Adrenal gland (tissue), 12 donors: Measurements from ENCODE around the gene EFHD1. TPM values are rescaled to one million over a fixed set of nuclear protein-coding genes. Genes with fewer than 3 reads are reported as not detected.

Experiments used
- DNase-seq, 7 donors: peaks; one replicate each; pipeline ENCODE4 v3.0.0-alpha.2; 2019 to 2020
- H3K27ac ChIP-seq, 5 donors: fragments of 200-600 bp; sonication (generic) in 4 of 5; 1 replicate in 3 of 5; 2 replicates in 2 of 5; pipeline versions ENCODE4 v1.5.1 to v1.8.0; 2016 to 2020; ENCODE audit warnings: mild to moderate bottlenecking in 1 of 5
- H3K27me3 ChIP-seq: fragments of 200-600 bp; 2 replicates; pipeline ENCODE4 v1.8.0; 2021
- H3K36me3 ChIP-seq, 2 donors: fragments of 200-600 bp; replicated peaks in 1 of 2; 1 replicate in 1 of 2; 2 replicates in 1 of 2; pipeline versions ENCODE4 v1.5.1 to v1.8.0; 2018 to 2022
- H3K4me1 ChIP-seq, 2 donors: fragments of 200-600 bp; replicated peaks in 1 of 2; 1 replicate in 1 of 2; 2 replicates in 1 of 2; pipeline versions ENCODE4 v1.5.1 to v1.8.0; 2018 to 2021
- H3K4me3 ChIP-seq, 4 donors: fragments of 200-600 bp; sonication (generic) in 3 of 4; one replicate each; pipeline ENCODE4 v1.5.1; 2016 to 2018
- H3K9me3 ChIP-seq, 3 donors: fragments of 200-600 bp; sonication (generic) in 1 of 3; replicated peaks in 1 of 3; 1 replicate in 2 of 3; 2 replicates in 1 of 3; pipeline versions ENCODE4 v1.5.1 to v1.8.0; 2016 to 2021
- POLR2A ChIP-seq, 2 donors: fragments of 450-650 bp; IDR thresholded peaks; one replicate each; pipeline ENCODE4 v1.6.1; 2017; ENCODE audit warnings: antibody characterized with exemption in 2 of 2, mild to moderate bottlenecking in 2 of 2, moderate library complexity in 1 of 2
- WGBS, 4 donors: extraction: QIAGEN DNeasy Blood & Tissue Kit in 2 of 4; methylation state at CpG; one replicate each; pipeline versions ENCODE4 v1.1.5 to v1.1.7; 2013 to 2017; 5-methylcytosine and 5-hydroxymethylcytosine counted together
- intact Hi-C, 2 donors: fragments of 100-400 bp; cut with DNase I; formaldehyde crosslinking; loops; one replicate each; pipeline versions ENCODE4 v1.14.1 to v1.15.0; 2022 to 2023
- polyA plus RNA-seq, 3 donors: library from polyadenylated mRNA; stranded (reverse); fragments of 200-250 nt in 2 of 3; fragments of 350-450 nt in 1 of 3; fragmentation: Illumina TruSeq in 1 of 3; extraction: RNeasy Lipid Tissue Mini Kit (QIAGEN cat#74804) in 1 of 3; gene quantifications; one replicate each; pipeline ENCODE4 v1.2.3, GENCODE V29; 2013 to 2014
- total RNA-seq, 9 donors: library from RNA; depleted of rRNA in 4 of 9; stranded (reverse); fragments of >200 nt in 4 of 9; fragments of 120-200 nt in 1 of 9; fragmentation: NEBNext Ultra II Directional in 1 of 9; extraction: Animal tissue kit (Norgen Biotek cat#: 25700) in 1 of 9; gene quantifications; one replicate each; pipeline versions ENCODE4 v1.1.0 to v1.2.4, GENCODE V29; 2013 to 2023
- TF ChIP-seq, protein P1 (sequence below), 6 experiments: fragments of 450-650 bp in 4 of 6; fragments of 200-600 bp in 2 of 6; sonication (generic) in 1 of 6; IDR thresholded peaks; 1 replicate in 5 of 6; 2 replicates in 1 of 6; pipeline versions ENCODE4 v1.5.1 to v1.8.0; 2016 to 2021; ENCODE audit warnings: antibody characterized with exemption in 6 of 6, mild to moderate bottlenecking in 2 of 6, moderate library complexity in 1 of 6
- donor health status: healthy with polysubstance abuse.
- donor health status: Bipolar disorder and iron deficiency.
- donor health status: DM: yes; HTN: yes; CAD: no.
- donor health status: DM: no; HTN: no; CAD: no.
- donor health status: DM: no; HTN: no; CAD: no.
- donor health status: DM: yes; HTN: yes; CAD: no.

EFHD1 gene
- total and polyA plus RNA-seq, 12 donors = 0.50 to 12.9 (median 6.3) TPM

GRCh38 chr2:232611061-232611460 is 22.3 kb upstream of the EFHD1 start:
- no peaks in the 10 kb centered on the region for H3K9me3 ChIP-seq
- intact Hi-C loops = loop anchor here (5.0 kb wide), 1 partner anchor 56 kb away; no protein-coding TSS in a partner anchor
- H3K27me3 ChIP-seq = no peaks in the 10 kb centered on the region
- 70 to 75% (median 72%) methylated on average over 4 to 6 of the region's 6 CpGs; no CpG with 5 or more reads in 1 of the 4 donors for WGBS, 4 donors
- DNase-seq = no peak
- H3K27ac ChIP-seq = no peak overlapping the region
- no peak overlapping the region for H3K4me3 ChIP-seq
- TF ChIP-seq, protein P1, sequence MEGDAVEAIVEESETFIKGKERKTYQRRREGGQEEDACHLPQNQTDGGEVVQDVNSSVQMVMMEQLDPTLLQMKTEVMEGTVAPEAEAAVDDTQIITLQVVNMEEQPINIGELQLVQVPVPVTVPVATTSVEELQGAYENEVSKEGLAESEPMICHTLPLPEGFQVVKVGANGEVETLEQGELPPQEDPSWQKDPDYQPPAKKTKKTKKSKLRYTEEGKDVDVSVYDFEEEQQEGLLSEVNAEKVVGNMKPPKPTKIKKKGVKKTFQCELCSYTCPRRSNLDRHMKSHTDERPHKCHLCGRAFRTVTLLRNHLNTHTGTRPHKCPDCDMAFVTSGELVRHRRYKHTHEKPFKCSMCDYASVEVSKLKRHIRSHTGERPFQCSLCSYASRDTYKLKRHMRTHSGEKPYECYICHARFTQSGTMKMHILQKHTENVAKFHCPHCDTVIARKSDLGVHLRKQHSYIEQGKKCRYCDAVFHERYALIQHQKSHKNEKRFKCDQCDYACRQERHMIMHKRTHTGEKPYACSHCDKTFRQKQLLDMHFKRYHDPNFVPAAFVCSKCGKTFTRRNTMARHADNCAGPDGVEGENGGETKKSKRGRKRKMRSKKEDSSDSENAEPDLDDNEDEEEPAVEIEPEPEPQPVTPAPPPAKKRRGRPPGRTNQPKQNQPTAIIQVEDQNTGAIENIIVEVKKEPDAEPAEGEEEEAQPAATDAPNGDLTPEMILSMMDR (IDR thresholded peaks at IDR 0.05) = no peak
- no peak for TF ChIP-seq POLR2A (IDR thresholded peaks at IDR 0.05)
- peaks cover 0 to 3% of the 10 kb centered on the region in 2 donors for H3K4me1 ChIP-seq
- no peaks in the 10 kb centered on the region for H3K36me3 ChIP-seq

DNA sequence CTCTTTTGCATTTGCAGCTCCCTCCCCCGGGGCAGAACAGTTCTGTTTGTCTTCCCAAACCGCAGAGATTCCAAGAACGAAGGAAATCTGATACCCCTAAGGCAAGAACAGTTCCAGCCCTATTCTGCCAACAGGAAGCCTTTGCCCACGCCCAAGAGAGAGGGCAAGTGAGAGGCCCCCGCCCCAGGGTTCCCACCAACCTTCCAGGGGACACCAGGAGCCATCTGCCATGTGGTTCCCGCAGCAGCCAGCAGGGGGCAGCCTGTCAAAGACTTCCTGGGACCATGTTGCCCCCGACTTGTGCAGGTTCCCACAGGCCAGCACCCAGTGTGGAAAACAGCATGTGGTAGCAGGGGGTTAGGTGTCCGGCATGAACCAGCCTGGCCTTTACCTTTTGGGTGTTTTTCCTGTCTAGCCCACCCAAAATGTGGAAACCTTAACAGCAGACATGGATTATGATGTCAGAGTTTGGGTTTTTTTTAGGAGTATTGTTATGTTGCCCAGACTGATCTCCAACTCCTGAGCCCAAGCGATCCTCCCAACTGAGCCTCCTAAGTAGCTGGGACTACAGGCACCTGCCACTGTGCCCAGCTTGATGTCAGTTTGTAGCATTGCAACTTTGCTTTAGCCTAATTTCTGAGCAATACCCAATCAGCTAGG is 21.7 kb upstream of the EFHD1 start:
- peak; percentile 37 to 81 (median 66) for DNase-seq

GRCh38 chr2:232613538-232614134 is 19.8 kb upstream of the EFHD1 start:
- Histone ChIP-seq H3K27ac (no peak overlapping the region), H3K4me1 (no peaks in the 10 kb centered on the region), H3K9me3 (no peaks in the 10 kb centered on the region), H3K4me3 (no peak overlapping the region), H3K36me3 (no peaks in the 10 kb centered on the region), H3K27me3 (no peaks in the 10 kb centered on the region)
- TF ChIP-seq, protein P1 (IDR thresholded peaks at IDR 0.05) = no peak
- no peak for TF ChIP-seq POLR2A (IDR thresholded peaks at IDR 0.05)
- WGBS, 4 donors = 54 to 70% (median 66%) methylated on average over 3 of the region's 3 CpGs
- DNase-seq = no peak
- intact Hi-C loops = loop anchor here (5.0 kb wide), 1 partner anchor 54 kb away; no protein-coding TSS in a partner anchor

More for the DNA sequence above, 21.7 kb upstream of the EFHD1 start:
- intact Hi-C loops = loop anchor here (5.0 kb wide), 1 partner anchor 56 kb away; no protein-coding TSS in a partner anchor
- Histone ChIP-seq H3K4me3 (no peak overlapping the region), H3K36me3 (no peaks in the 10 kb centered on the region), H3K27me3 (no peaks in the 10 kb centered on the region), H3K4me1 (no peaks in the 10 kb centered on the region), H3K9me3 (no peaks in the 10 kb centered on the region), H3K27ac (no peak overlapping the region)
- TF ChIP-seq, protein P1 (IDR thresholded peaks at IDR 0.05) = peak; percentile 58 to 80 (median 78)
- TF ChIP-seq POLR2A (IDR thresholded peaks at IDR 0.05) = no peak
- WGBS, 4 donors = 26 to 59% (median 46%) methylated on average over 6 to 9 of the region's 9 CpGs

DNA sequence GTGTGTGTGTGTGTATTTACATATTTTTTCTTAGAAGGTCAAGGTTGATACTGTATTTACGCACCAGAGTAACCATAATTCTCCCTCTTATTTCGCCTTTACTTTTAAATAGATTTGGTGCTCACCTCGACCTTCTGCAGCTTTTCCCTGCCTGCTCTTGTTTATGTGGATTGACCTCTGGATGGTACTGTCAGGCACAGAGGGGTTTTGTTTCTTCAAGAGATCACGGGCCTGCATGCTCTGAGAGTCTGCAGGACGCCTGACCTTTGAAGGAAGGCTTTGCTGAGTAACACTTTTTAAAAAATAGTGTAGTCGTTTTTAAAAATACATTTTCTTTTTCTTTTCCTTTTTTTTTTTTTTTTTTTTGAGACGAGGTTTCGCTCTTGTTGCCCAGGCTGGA is 18.1 kb upstream of the EFHD1 start:
- Histone ChIP-seq H3K27me3 (no peaks in the 10 kb centered on the region), H3K27ac (no peak overlapping the region), H3K4me1 (no peaks in the 10 kb centered on the region), H3K9me3 (no peaks in the 10 kb centered on the region), H3K4me3 (no peak overlapping the region), H3K36me3 (no peaks in the 10 kb centered on the region)
- intact Hi-C loops = no loop called here
- DNase-seq = no peak
- TF ChIP-seq, protein P1 (IDR thresholded peaks at IDR 0.05) = no peak
- no peak for TF ChIP-seq POLR2A (IDR thresholded peaks at IDR 0.05)
- WGBS, 4 donors = 55 to 58% (median 57%) methylated on average over 8 of the region's 8 CpGs
